ENCODE results near the gene TTBK2.

DNA sequence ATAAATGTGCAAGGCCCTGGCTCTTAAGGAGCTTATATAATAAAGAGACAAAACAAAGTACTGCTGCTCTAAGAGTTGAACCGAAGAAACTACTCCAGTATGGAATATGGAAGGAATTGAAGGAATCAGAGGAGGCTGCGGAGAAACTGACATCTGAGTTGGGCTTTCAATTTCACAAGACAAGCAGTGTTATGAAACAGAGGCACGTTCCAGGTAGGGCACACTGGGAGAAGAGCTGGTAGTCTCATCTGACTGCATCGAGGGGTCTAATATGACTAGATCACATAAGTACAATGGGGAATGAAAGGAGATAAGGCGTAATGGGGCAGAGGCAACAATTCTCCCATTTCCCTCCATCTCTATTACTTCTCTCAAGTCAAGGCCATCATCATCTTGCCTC is 115.3 kb downstream of the TTBK2 start:
- TF ChIP-seq, protein P1, sequence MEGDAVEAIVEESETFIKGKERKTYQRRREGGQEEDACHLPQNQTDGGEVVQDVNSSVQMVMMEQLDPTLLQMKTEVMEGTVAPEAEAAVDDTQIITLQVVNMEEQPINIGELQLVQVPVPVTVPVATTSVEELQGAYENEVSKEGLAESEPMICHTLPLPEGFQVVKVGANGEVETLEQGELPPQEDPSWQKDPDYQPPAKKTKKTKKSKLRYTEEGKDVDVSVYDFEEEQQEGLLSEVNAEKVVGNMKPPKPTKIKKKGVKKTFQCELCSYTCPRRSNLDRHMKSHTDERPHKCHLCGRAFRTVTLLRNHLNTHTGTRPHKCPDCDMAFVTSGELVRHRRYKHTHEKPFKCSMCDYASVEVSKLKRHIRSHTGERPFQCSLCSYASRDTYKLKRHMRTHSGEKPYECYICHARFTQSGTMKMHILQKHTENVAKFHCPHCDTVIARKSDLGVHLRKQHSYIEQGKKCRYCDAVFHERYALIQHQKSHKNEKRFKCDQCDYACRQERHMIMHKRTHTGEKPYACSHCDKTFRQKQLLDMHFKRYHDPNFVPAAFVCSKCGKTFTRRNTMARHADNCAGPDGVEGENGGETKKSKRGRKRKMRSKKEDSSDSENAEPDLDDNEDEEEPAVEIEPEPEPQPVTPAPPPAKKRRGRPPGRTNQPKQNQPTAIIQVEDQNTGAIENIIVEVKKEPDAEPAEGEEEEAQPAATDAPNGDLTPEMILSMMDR (IDR thresholded peaks at IDR 0.05; ENCODE audit: poor library complexity, severe bottlenecking): no peak
- TF ChIP-seq EZH2 (IDR thresholded peaks at IDR 0.05; ENCODE audit: borderline replicate concordance, insufficient read depth, low read length, poor library complexity, severe bottlenecking) (no peak), MXI1 (conservative IDR thresholded peaks at IDR 0.05; ENCODE audit: poor library complexity, severe bottlenecking) (no peak)
